Activated CD4-positive, alpha-beta memory T cell treated with anti-CD3 and anti-CD28 coated beads, Interleukin-2, amount 10 ng/mL, durations not matched to agents 7 days and 5 days (primary cell): ENCODE data around the gene NEIL3. TPM values are rescaled to one million over a fixed set of nuclear protein-coding genes. Genes with fewer than 3 reads are reported as not detected.

Source experiments
- CTCF ChIA-PET: fragments of 350-600 bp; sonication (Branson Sonifier 250); formaldehyde crosslinking; loops from one replicate; lab custom pipeline; 2021; ENCODE audit warnings: antibody characterized with exemption, inconsistent platforms; lab: Charles Lee
- POLR2A ChIA-PET: fragments of 350-600 bp; sonication (Branson Sonifier 250); formaldehyde crosslinking; loops from one replicate; lab custom pipeline; 2021; ENCODE audit warnings: antibody characterized with exemption; lab: Charles Lee
- DNase-seq: peaks from one replicate; pipeline ENCODE4 v3.0.0-alpha.2; 2020
- H3K27ac Mint-ChIP-seq: one replicate; pipeline ENCODE4 v1.8.0; 2021; ENCODE audit warnings: mild to moderate bottlenecking, mixed read lengths
- H3K27me3 Mint-ChIP-seq: one replicate; pipeline ENCODE4 v1.8.0; 2021; ENCODE audit warnings: mixed read lengths
- H3K36me3 Mint-ChIP-seq: one replicate; pipeline ENCODE4 v1.8.0; 2021; ENCODE audit warnings: low read depth, mixed read lengths
- H3K4me1 Mint-ChIP-seq: one replicate; pipeline ENCODE4 v1.8.0; 2021; ENCODE audit warnings: mixed read lengths
- H3K4me3 Mint-ChIP-seq: one replicate; pipeline ENCODE4 v1.8.0; 2021; ENCODE audit warnings: mild to moderate bottlenecking, mixed read lengths
- H3K9me3 Mint-ChIP-seq: one replicate; pipeline ENCODE4 v1.8.0; 2021; ENCODE audit warnings: mixed read lengths
- total RNA-seq, 2 experiments: library from RNA; stranded (reverse); gene quantifications; one replicate each; pipeline ENCODE4 v1.2.3, GENCODE V29; 2021

The NEIL3 gene
- total RNA-seq, 2 experiments from 2014 or later = 29.3 to 30.3 TPM

DNA sequence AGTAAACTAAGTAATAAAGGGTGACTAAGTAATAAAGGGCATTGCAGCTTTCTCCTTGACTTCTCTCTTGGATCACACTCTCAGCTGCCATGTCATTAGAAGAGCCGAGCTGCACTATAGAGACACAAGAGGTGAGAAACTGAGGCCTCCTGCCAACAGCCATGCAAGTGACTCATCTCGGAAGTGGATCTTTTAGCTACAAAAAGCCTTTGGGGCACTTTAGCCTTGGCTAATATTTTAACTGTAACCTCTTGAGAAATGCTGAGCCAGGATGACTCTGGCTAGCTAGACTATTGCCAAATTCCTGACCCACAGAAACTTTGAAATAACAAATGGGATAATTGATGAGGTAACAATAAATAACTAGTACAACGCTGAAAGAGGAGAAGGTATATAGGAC lies 1.5 kb upstream of the NEIL3 start:
- Mint-ChIP-seq H3K27me3 (no peaks in the 10 kb centered on the region), H3K4me3 (no peak overlapping the region), H3K36me3 (peaks cover 20% of the 10 kb centered on the region), H3K27ac (peak overlapping the region; percentile 93), H3K9me3 (no peaks in the 10 kb centered on the region), H3K4me1 (peaks cover 40% of the 10 kb centered on the region)
- CTCF ChIA-PET = interaction anchor here (0.9 to 4.1 kb wide), 4 partner anchors 15 to 133 kb away, joined by 3 to 24 read pairs (median 10); partner anchors contain the start of gene AGA
- DNase-seq = no peak
- POLR2A ChIA-PET = interaction anchor here (0.8 to 6.5 kb wide), 4 partner anchors 14 to 133 kb away, joined by 3 to 147 read pairs (median 28); partner anchors contain the start of gene AGA

- Mint-ChIP-seq H3K27me3 (no peaks in the 10 kb centered on the region), H3K4me1 (peaks cover 47% of the 10 kb centered on the region), H3K36me3 (peaks cover 27% of the 10 kb centered on the region), H3K9me3 (no peaks in the 10 kb centered on the region), H3K27ac (peak overlapping the region; percentile 93), H3K4me3 (peak overlapping the region; percentile 92)
- peak; percentile 30 for DNase-seq
- CTCF ChIA-PET = interaction anchor here (1.3 to 4.1 kb wide), 5 partner anchors 13 to 132 kb away, joined by 3 to 24 read pairs (median 11); partner anchors contain the start of gene AGA
- POLR2A ChIA-PET = interaction anchor here (0.7 to 6.5 kb wide), 17 partner anchors 7 to 132 kb away, joined by 3 to 147 read pairs (median 6); partner anchors contain the start of gene AGA
These were observed 690 bp upstream of the NEIL3 start for GRCh38 chr4:177308847-177309521.

GRCh38 chr4:177311589-177311988 lies 1.9 kb downstream of the NEIL3 start:
- Mint-ChIP-seq H3K4me1 (peaks cover 71% of the 10 kb centered on the region), H3K9me3 (no peaks in the 10 kb centered on the region), H3K27ac (peak overlapping the region; percentile 57), H3K36me3 (peaks cover 39% of the 10 kb centered on the region), H3K27me3 (no peaks in the 10 kb centered on the region), H3K4me3 (peak overlapping the region; percentile 92)
- CTCF ChIA-PET = interaction anchor here (0.7 to 1.6 kb wide), 4 partner anchors 28 to 991 kb away, joined by 3 to 5 read pairs (median 4); no protein-coding TSS in a partner anchor
- POLR2A ChIA-PET = interaction anchor here (1.6 to 6.5 kb wide), 5 partner anchors 10 to 129 kb away, joined by 5 to 147 read pairs (median 15); partner anchors contain the start of gene AGA
- no peak for DNase-seq

GRCh38 chr4:177313263-177313662 lies 3.6 kb downstream of the NEIL3 start:
- H3K9me3 Mint-ChIP-seq = no peaks in the 10 kb centered on the region
- H3K27me3 Mint-ChIP-seq = no peaks in the 10 kb centered on the region
- H3K4me1 Mint-ChIP-seq = peaks cover 77% of the 10 kb centered on the region
- H3K27ac Mint-ChIP-seq = no peak overlapping the region
- no peak for DNase-seq
- ChIA-PET POLR2A (interaction anchor here (0.9 to 2.1 kb wide), 3 partner anchors 32 to 128 kb away, joined by 3 to 11 read pairs (median 3); partner anchors contain the start of gene AGA), CTCF (interaction anchor here (0.9 to 1.2 kb wide), 3 partner anchors 9 to 129 kb away, joined by 3 read pairs; partner anchors contain the start of gene AGA)
- peaks cover 47% of the 10 kb centered on the region for H3K36me3 Mint-ChIP-seq
- no peak overlapping the region for H3K4me3 Mint-ChIP-seq

- Mint-ChIP-seq H3K4me1 (peaks cover 89% of the 10 kb centered on the region), H3K9me3 (no peaks in the 10 kb centered on the region), H3K36me3 (peaks cover 68% of the 10 kb centered on the region), H3K27ac (peak overlapping the region; percentile 34), H3K27me3 (no peaks in the 10 kb centered on the region), H3K4me3 (peak overlapping the region; percentile 31)
- DNase-seq = no peak
- ChIA-PET CTCF (interaction anchor here (1.7 kb wide), 1 partner anchor 65 kb away, joined by 3 read pairs; no protein-coding TSS in a partner anchor), POLR2A (interaction anchor here (0.8 to 2.0 kb wide), 3 partner anchors 10 to 126 kb away, joined by 3 to 10 read pairs (median 4); partner anchors contain the start of gene AGA)
These were observed 6.2 kb downstream of the NEIL3 start for GRCh38 chr4:177315767-177316464.

- POLR2A ChIA-PET = interaction anchor here (4.4 kb wide), 1 partner anchor 11 kb away, joined by 42 read pairs; the partner anchor contains the start of gene NEIL3
- H3K27ac Mint-ChIP-seq = peak overlapping the region; percentile 50
- no peak for DNase-seq
- no peaks in the 10 kb centered on the region for H3K9me3 Mint-ChIP-seq
- H3K36me3 Mint-ChIP-seq = peaks cover 76% of the 10 kb centered on the region
- H3K4me1 Mint-ChIP-seq = peaks cover 70% of the 10 kb centered on the region
- H3K27me3 Mint-ChIP-seq = no peaks in the 10 kb centered on the region
- H3K4me3 Mint-ChIP-seq = no peak overlapping the region
- CTCF ChIA-PET = interaction anchor here (0.8 to 2.1 kb wide), 2 partner anchors 10 to 70 kb away, joined by 4 to 10 read pairs; no protein-coding TSS in a partner anchor
These were observed 11.0 kb downstream of the NEIL3 start for GRCh38 chr4:177320721-177321120.

GRCh38 chr4:177321647-177322046 lies 12.0 kb downstream of the NEIL3 start:
- Mint-ChIP-seq H3K4me1 (peaks cover 65% of the 10 kb centered on the region), H3K27ac (no peak overlapping the region), H3K27me3 (no peaks in the 10 kb centered on the region), H3K36me3 (peaks cover 80% of the 10 kb centered on the region), H3K4me3 (no peak overlapping the region), H3K9me3 (no peaks in the 10 kb centered on the region)
- CTCF ChIA-PET = interaction anchor here (0.8 to 2.2 kb wide), 4 partner anchors 11 to 71 kb away, joined by 3 to 7 read pairs (median 4); no protein-coding TSS in a partner anchor
- DNase-seq = no peak
- POLR2A ChIA-PET = interaction anchor here (0.7 to 4.4 kb wide), 4 partner anchors 9 to 121 kb away, joined by 3 to 42 read pairs (median 4); partner anchors contain the start of gene NEIL3

DNA sequence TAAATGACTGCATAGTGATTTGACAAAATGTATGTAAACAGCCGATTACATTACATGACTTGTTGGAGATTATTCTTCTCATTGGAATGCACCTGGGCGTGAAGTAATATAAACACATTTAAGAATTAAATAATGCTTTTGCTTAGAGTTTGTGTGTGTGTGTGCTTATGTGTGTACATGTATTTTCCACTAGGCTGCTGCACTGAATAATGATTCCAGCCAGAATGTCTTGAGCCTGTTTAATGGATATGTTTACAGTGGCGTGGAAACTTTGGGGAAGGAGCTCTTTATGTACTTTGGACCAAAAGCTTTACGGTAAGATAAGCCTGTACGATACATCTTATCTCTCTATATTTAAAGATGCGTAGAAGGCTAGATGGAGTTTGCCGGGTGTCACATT lies 12.6 kb downstream of the NEIL3 start:
- Mint-ChIP-seq H3K4me1 (peaks cover 59% of the 10 kb centered on the region), H3K9me3 (no peaks in the 10 kb centered on the region), H3K36me3 (peaks cover 81% of the 10 kb centered on the region), H3K4me3 (no peak overlapping the region), H3K27ac (no peak overlapping the region), H3K27me3 (no peaks in the 10 kb centered on the region)
- ChIA-PET CTCF (interaction anchor here (0.8 to 2.2 kb wide), 5 partner anchors 8 to 72 kb away, joined by 3 to 7 read pairs (median 3); no protein-coding TSS in a partner anchor), POLR2A (interaction anchor here (0.7 to 4.4 kb wide), 4 partner anchors 8 to 120 kb away, joined by 3 to 42 read pairs (median 4); partner anchors contain the start of gene NEIL3)
- no peak for DNase-seq

DNA sequence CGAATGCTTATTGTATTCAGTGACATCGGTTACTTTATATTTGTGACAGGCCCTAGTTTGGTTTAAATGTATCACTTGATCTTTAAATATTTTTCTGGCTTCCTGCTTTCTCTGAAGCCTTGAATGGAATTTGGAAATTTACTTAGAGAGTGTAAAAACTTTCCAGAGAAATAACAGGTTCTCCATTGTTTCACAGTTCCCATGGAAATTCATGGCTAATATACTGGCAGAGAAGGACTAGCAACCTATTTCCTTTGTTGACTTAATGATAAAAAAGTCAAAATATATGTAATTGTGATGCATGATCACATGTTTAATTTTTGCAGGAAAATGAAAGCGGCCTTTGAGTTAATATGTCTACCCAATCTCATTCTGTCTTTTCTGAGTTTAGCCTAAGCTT lies 13.2 kb downstream of the NEIL3 start:
- no peak overlapping the region for H3K27ac Mint-ChIP-seq
- no peaks in the 10 kb centered on the region for H3K9me3 Mint-ChIP-seq
- no peak for DNase-seq
- peaks cover 87% of the 10 kb centered on the region for H3K36me3 Mint-ChIP-seq
- no peak overlapping the region for H3K4me3 Mint-ChIP-seq
- POLR2A ChIA-PET = interaction anchor here (0.5 to 4.4 kb wide), 4 partner anchors 13 to 120 kb away, joined by 3 to 42 read pairs (median 4); partner anchors contain the start of gene NEIL3
- H3K27me3 Mint-ChIP-seq = no peaks in the 10 kb centered on the region
- CTCF ChIA-PET = interaction anchor here (0.8 to 2.2 kb wide), 5 partner anchors 9 to 72 kb away, joined by 3 to 7 read pairs (median 3); no protein-coding TSS in a partner anchor
- peaks cover 56% of the 10 kb centered on the region for H3K4me1 Mint-ChIP-seq

DNA sequence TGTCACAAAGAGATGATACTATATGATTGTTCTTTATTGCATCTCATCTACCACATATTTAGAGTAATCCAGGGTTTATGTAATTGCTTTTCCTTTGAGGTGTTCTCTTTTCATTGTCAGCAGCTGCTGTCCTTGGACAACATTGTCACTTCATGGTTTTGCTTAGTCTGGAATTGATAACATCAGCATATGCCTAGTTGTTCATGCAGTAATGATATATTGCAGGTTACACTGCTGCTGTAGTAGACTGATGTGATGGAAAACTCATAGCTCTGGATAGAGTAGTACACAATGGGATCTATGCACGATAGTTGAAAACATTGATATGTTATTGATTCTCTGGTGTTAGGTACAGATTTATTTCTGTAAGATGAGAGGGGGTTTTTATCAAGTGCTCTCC lies 13.7 kb downstream of the NEIL3 start:
- H3K27ac Mint-ChIP-seq = no peak overlapping the region
- DNase-seq = no peak
- H3K36me3 Mint-ChIP-seq = peaks cover 88% of the 10 kb centered on the region
- no peak overlapping the region for H3K4me3 Mint-ChIP-seq
- ChIA-PET CTCF (interaction anchor here (1.0 to 2.2 kb wide), 2 partner anchors 15 to 73 kb away, joined by 3 to 7 read pairs; no protein-coding TSS in a partner anchor), POLR2A (interaction anchor here (1.7 to 4.4 kb wide), 2 partner anchors 12 to 13 kb away, joined by 4 to 42 read pairs; partner anchors contain the start of gene NEIL3)
- no peaks in the 10 kb centered on the region for H3K9me3 Mint-ChIP-seq
- H3K27me3 Mint-ChIP-seq = no peaks in the 10 kb centered on the region
- H3K4me1 Mint-ChIP-seq = peaks cover 55% of the 10 kb centered on the region

GRCh38 chr4:177332119-177332518 lies 22.4 kb downstream of the NEIL3 start:
- ChIA-PET POLR2A (interaction anchor here (0.7 to 2.2 kb wide), 2 partner anchors 11 to 23 kb away, joined by 3 to 10 read pairs; partner anchors contain the start of gene NEIL3), CTCF (interaction anchor here (1.0 to 2.0 kb wide), 2 partner anchors 11 to 82 kb away, joined by 3 to 5 read pairs; no protein-coding TSS in a partner anchor)
- no peak for DNase-seq
- H3K9me3 Mint-ChIP-seq = peaks cover 12% of the 10 kb centered on the region
- H3K4me3 Mint-ChIP-seq = no peak overlapping the region
- no peaks in the 10 kb centered on the region for H3K27me3 Mint-ChIP-seq
- H3K27ac Mint-ChIP-seq = no peak overlapping the region
- peaks cover 24% of the 10 kb centered on the region for H3K4me1 Mint-ChIP-seq
- peaks cover 77% of the 10 kb centered on the region for H3K36me3 Mint-ChIP-seq
